ENCODE data around the gene JMJD6.
"Not testable (repeated sequence)": the region's sequence is repeated elsewhere in the genome, so short reads cannot be mapped to it uniquely, and the experiment has no call there.

Gene JMJD6

DNA sequence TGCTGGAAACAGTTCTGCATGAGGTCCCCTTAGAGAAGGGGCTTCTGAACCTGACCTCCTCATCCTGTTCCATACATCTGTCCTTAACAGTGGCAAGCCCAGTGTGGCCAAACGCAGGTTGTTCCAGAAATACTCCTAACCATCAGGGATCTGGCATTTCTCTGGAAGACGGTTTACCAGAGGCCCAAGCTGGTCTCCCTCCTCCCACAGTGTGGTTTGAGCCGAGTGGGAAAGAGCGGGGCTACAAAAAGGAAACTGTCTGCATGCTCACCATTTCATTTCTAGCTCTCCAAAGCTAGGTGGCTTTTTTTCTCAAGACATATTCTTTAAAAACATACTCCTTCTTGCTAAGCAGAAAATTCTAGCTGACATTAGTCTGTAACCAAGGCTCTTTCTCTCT, 21.6 kb downstream of the JMJD6 start:
- Histone ChIP-seq H3K9me3 (ENCODE audit: insufficient read depth, low read depth, low read length) (no peaks in the 10 kb centered on the region), H3K36me3 (ENCODE audit: insufficient read depth, low read length) (no peaks in the 10 kb centered on the region), H3K27me3 (ENCODE audit: insufficient read depth, low read length) (peaks cover 17% of the 10 kb centered on the region), H3K27ac (ENCODE audit: low read depth, low read length) (no peak overlapping the region), H3K4me3 (ENCODE audit: low read length) (no peak overlapping the region), H3K4me1 (ENCODE audit: insufficient read depth, low read length) (peaks cover 35% of the 10 kb centered on the region), H3K9ac (ENCODE audit: low read depth, low read length) (no peak overlapping the region)
- WGBS, result 91% methylated on average over 4 of the region's 4 CpGs

DNA sequence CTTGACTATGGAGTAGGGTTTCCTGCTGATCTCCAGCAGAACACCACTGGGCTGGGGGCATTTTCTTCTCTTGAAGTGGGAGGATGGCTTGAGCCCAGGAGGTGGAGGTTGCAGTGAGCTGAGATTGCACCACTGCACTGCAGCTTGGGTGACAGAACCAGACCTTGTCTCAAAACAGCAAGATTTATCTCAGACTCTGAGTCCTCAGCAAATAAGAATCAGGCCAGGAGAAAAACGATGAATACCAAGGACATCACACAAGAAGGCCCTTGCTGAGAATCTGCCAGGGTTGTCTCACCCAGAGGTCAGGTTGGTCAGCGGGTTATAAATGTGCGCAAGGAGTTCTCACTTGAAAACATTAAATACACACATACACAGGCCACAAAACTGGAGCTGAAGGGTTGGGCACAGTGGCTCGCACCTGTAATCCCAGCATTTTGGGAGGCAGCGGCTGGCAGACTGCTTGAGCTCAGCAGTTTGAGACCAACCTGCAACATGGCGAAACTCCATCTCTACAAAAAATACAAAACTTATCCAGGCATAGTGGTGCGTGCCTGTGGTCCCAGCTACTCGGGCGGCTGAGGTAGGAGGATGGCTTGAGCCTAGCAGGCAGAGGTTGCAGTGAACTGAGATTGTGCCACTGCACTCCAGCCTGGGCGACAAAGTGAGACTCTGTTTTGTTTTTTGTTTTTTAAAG, 23.3 kb downstream of the JMJD6 start:
- 94% methylated on average over 10 of the region's 10 CpGs for WGBS
- no peak overlapping the region for H3K9ac ChIP-seq (ENCODE audit: low read depth, low read length)
- no peak overlapping the region for H3K4me3 ChIP-seq (ENCODE audit: low read length)
- H3K9me3 ChIP-seq (ENCODE audit: insufficient read depth, low read depth, low read length), result no peaks in the 10 kb centered on the region
- H3K4me1 ChIP-seq (ENCODE audit: insufficient read depth, low read length), result peaks cover 19% of the 10 kb centered on the region
- no peak overlapping the region for H3K27ac ChIP-seq (ENCODE audit: low read depth, low read length)
- peaks cover under 1% of the 10 kb centered on the region; the same call in 1 of the 2 replicates for H3K27me3 ChIP-seq (ENCODE audit: insufficient read depth, low read length)
- no peaks in the 10 kb centered on the region for H3K36me3 ChIP-seq (ENCODE audit: insufficient read depth, low read length)

DNA sequence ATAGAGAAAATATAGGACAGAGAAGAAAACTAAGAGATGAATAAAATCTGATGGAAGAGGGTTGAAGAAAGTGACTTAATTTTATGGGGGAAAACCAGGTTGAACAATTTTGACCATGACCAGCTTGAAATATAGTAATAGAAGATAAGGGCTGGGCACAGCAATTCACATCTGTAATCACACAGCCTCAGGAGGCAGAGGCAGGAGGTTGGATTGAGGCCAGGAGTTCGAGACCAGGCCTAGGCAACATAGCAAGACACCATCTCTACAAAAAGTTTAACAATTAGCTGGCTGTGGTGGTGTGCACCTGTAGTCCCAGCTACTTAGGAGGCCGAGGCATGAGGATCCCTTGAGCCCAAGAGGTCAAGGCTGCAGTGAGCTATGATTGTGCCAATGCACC, 24.3 kb downstream of the JMJD6 start:
- Histone ChIP-seq H3K4me1 (ENCODE audit: insufficient read depth, low read length) (peaks cover 26% of the 10 kb centered on the region), H3K9me3 (ENCODE audit: insufficient read depth, low read depth, low read length) (no peaks in the 10 kb centered on the region), H3K27me3 (ENCODE audit: insufficient read depth, low read length) (no peaks in the 10 kb centered on the region), H3K36me3 (ENCODE audit: insufficient read depth, low read length) (no peaks in the 10 kb centered on the region), H3K4me3 (ENCODE audit: low read length) (no peak overlapping the region), H3K9ac (ENCODE audit: low read depth, low read length) (no peak overlapping the region), H3K27ac (ENCODE audit: low read depth, low read length) (no peak overlapping the region)
- WGBS, result 43% methylated on average over 2 of the region's 2 CpGs

DNA sequence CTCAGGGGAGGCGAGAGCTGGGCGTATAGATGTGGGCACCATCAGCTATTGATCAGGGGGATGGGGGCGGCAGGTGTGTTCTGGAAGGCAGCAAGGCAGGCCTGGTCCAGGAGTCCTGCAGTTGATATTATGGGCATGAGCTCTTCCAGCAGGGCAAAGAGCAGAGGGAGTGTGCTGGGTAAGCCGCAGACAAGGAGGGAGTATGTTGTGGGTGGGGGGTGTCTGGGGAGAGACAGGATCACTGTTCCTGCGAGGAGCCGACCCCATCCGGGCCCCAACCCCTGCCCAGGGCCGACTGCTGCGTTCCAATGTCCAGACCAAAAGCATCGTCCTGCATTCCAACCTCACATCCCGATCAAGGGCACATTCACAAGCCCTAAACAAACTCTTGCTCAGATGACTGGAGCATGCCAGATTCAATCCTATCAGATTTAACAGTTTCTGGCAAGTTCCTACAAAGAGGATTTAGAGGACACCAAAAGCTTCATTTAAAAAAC, 24.9 kb downstream of the JMJD6 start:
- no peak overlapping the region for H3K27ac ChIP-seq (ENCODE audit: low read depth, low read length)
- H3K4me1 ChIP-seq (ENCODE audit: insufficient read depth, low read length), result peaks cover 30% of the 10 kb centered on the region
- no peaks in the 10 kb centered on the region for H3K36me3 ChIP-seq (ENCODE audit: insufficient read depth, low read length)
- no peaks in the 10 kb centered on the region for H3K27me3 ChIP-seq (ENCODE audit: insufficient read depth, low read length)
- H3K9ac ChIP-seq (ENCODE audit: low read depth, low read length), result no peak overlapping the region
- 74% methylated on average over 11 of the region's 11 CpGs for whole genome bisulfite sequencing
- no peaks in the 10 kb centered on the region for H3K9me3 ChIP-seq (ENCODE audit: insufficient read depth, low read depth, low read length)
- H3K4me3 ChIP-seq (ENCODE audit: low read length), result no peak overlapping the region

DNA sequence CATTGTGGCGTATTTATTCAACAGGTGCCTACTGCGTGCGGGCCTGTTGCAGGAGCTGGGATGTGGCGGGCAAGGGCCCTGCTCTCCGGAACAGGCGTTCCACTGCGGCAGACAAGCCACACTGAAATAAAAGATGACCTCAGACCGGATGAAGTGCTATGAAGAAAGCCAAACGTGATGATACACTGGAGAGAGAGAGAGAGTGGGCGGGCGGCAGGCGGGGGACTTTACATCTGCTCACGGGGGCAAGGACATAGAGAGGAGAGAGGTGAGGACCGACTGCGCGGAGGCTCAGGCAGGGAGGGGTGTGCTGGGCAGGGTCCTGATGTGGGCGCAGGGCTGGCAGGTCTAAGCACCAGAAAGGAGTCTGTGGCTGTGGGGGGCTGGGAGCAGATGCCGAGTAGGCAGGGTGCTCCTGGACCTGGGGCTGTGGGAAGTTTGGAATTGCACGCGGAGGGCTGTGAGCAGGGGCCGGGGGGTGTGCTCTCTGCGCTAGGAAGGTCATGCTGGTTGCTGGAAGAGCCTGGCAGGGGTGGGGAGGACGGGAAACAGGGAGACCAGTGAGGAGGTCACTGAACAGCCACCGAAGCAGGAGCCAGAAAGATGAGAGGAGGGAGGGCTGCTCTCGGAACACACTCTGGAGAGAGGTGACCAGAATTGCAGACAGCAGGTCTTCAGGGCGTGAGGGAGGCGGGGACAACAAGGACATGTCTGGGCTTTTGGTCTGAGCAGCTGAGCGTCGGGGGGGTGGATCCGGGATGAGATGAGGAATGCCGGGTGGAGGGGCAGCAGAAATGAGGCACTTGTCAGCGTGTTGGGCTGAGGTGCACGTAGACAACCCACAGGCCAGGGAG, 25.6 kb downstream of the JMJD6 start:
- no peak overlapping the region for H3K4me3 ChIP-seq (ENCODE audit: low read length)
- H3K9me3 ChIP-seq (ENCODE audit: insufficient read depth, low read depth, low read length), result no peaks in the 10 kb centered on the region
- 49% methylated on average over 32 of the region's 33 CpGs for WGBS
- H3K36me3 ChIP-seq (ENCODE audit: insufficient read depth, low read length), result no peaks in the 10 kb centered on the region
- H3K27me3 ChIP-seq (ENCODE audit: insufficient read depth, low read length), result no peaks in the 10 kb centered on the region
- H3K27ac ChIP-seq (ENCODE audit: low read depth, low read length), result no peak overlapping the region
- 0 out of 2 replicates have a peak overlapping the region, but pooled peaks have one; percentile 17 for H3K9ac ChIP-seq (ENCODE audit: low read depth, low read length)
- peaks cover 30% of the 10 kb centered on the region for H3K4me1 ChIP-seq (ENCODE audit: insufficient read depth, low read length)

DNA sequence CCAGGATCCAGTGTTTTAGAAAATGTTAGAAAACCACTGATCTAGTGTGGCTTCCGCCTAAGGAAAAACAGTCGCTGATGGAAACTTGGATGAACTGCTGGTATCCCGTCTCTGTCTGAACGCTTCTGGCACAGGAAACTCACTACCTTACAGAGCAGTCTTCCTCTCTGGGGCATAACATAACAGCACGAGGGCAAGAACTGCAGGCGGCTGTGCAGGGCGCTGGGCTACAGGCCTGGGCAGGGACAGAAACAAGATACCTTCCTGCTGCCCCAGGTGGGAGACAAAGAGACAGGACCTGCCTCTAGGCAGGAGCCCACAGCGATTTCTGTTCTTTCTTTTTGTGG, 26.2 kb downstream of the JMJD6 start:
- H3K4me1 ChIP-seq (ENCODE audit: insufficient read depth, low read length), result peaks cover 30% of the 10 kb centered on the region
- H3K4me3 ChIP-seq (ENCODE audit: low read length), result no peak overlapping the region
- H3K27me3 ChIP-seq (ENCODE audit: insufficient read depth, low read length), result no peaks in the 10 kb centered on the region
- H3K27ac ChIP-seq (ENCODE audit: low read depth, low read length), result no peak overlapping the region
- H3K9ac ChIP-seq (ENCODE audit: low read depth, low read length), result no peak overlapping the region
- H3K9me3 ChIP-seq (ENCODE audit: insufficient read depth, low read depth, low read length), result no peaks in the 10 kb centered on the region
- 77% methylated on average over 8 of the region's 8 CpGs for WGBS
- no peaks in the 10 kb centered on the region for H3K36me3 ChIP-seq (ENCODE audit: insufficient read depth, low read length)

DNA sequence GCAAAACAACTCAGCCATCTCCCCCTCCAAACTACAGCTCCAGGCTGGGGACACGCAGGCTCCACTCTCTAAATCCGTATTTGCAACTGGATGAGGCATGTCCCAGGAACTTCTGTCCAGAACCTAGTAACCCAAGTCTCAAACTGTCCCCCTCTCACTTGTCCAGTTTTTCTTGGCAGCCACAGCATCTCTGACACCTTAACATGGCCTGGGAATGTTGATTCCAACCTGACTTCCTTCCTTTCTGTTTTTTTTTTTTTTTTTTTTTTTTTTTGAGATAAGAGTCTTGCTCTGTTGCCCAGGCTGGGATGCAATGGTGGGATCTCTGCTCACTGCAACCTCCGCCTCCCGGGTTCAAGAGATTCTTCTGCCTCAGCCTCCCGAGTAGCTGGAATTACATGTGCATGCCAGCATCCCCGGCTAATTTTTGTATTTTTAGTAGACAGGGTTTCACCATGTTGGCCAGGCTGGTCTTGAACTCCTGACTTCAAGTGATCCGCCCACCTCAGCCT, 27.9 kb downstream of the JMJD6 start:
- H3K27ac ChIP-seq (ENCODE audit: low read depth, low read length); H3K4me3 ChIP-seq (ENCODE audit: low read length); H3K9ac ChIP-seq (ENCODE audit: low read depth, low read length); H3K27me3 ChIP-seq (ENCODE audit: insufficient read depth, low read length); H3K9me3 ChIP-seq (ENCODE audit: insufficient read depth, low read depth, low read length); H3K36me3 ChIP-seq (ENCODE audit: insufficient read depth, low read length): not testable (repeated sequence)
- 92% methylated on average over 7 of the region's 7 CpGs for WGBS
- H3K4me1 ChIP-seq (ENCODE audit: insufficient read depth, low read length), result peaks cover 30% of the 10 kb centered on the region

DNA sequence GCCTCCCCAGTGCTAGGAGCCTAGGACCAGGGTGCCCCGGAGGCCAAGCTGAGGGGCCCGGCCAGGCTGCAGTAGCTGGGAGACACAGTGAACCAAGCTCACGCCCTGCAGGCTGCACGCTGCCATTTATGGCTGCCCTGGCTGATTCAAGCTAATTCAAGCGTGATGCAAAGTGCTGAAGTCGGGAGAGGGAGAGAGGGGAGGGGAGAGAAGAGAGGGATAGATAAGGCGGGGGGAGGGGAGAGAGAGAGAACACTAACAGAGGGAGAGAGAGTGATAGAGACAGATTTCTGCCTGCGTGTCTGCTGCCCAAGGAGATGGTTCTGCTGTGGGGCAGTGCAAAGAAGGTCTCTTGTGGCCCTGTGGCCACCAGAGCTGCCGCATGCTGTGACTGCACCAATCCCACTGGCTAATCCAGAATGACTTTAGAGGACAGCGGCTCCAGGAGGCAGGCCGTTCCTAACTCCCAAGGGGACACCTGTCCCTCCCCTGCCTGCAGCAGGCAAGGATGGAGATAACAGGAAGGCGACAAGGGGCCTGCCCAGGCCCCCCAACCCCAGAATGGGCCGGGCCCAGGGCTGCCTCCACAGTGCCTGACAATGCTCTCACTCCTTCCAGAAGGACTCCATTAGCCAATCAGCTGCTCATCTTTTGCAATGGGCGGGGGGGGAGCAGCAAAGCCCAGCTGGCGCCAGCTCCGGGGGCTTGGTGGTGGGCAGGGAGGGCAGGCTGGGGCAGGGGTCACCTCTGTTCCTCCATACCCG, 28.5 kb downstream of the JMJD6 start:
- Histone ChIP-seq H3K9ac (ENCODE audit: low read depth, low read length) (no peak overlapping the region), H3K4me1 (ENCODE audit: insufficient read depth, low read length) (peaks cover 30% of the 10 kb centered on the region)
- 46% methylated on average over 16 of the region's 17 CpGs for WGBS

DNA sequence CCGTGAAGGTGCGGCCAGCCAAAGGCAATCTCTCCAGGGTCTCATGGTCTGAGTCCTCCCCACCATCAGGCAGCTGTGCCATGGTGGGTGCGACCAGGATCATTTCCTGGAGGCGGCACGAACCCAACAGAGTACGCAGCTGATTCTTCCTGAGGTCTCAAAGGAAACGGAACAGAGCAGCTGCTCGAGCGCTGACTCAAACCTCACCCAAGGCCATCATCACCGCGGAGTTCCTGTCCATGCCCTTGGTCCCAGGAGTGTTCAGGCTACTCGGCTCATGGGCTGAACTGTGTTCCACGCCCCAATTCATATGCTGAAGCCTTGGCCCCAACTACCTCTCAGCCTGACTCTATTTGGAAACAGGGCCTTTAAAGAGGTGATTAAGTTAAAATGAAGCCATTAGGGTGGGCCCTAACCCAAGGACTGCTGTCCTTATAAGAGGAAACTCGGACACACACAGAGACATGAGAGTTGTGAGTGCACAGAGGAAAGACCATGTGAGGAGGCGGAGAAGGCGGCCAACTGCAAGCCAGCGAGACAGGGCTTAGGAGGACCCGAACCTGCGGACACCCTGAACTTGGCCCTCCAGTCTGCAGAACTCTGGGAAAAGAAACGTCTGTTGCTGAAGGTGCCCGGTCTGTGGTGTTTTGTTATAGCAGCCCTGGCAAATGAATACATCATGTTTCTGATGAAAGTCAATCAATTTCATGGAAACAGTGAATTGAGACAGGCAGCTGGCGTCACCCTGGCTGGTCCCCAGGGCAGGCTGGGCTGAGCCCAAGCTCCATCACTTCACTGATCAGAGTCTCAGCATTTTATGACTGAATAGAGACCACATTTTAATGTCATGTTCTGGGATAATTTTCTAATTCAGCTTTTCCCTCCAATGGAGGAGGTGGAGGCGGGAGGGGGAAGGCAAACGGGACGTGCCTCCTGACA, 29.4 kb downstream of the JMJD6 start:
- WGBS, result 84% methylated on average over 25 of the region's 25 CpGs

More for the DNA sequence above, 28.5 kb downstream of the JMJD6 start:
- Histone ChIP-seq H3K27ac (ENCODE audit: low read depth, low read length) (no peak overlapping the region), H3K9me3 (ENCODE audit: insufficient read depth, low read depth, low read length) (no peaks in the 10 kb centered on the region), H3K4me3 (ENCODE audit: low read length) (no peak overlapping the region), H3K36me3 (ENCODE audit: insufficient read depth, low read length) (no peaks in the 10 kb centered on the region), H3K27me3 (ENCODE audit: insufficient read depth, low read length) (no peaks in the 10 kb centered on the region)

DNA sequence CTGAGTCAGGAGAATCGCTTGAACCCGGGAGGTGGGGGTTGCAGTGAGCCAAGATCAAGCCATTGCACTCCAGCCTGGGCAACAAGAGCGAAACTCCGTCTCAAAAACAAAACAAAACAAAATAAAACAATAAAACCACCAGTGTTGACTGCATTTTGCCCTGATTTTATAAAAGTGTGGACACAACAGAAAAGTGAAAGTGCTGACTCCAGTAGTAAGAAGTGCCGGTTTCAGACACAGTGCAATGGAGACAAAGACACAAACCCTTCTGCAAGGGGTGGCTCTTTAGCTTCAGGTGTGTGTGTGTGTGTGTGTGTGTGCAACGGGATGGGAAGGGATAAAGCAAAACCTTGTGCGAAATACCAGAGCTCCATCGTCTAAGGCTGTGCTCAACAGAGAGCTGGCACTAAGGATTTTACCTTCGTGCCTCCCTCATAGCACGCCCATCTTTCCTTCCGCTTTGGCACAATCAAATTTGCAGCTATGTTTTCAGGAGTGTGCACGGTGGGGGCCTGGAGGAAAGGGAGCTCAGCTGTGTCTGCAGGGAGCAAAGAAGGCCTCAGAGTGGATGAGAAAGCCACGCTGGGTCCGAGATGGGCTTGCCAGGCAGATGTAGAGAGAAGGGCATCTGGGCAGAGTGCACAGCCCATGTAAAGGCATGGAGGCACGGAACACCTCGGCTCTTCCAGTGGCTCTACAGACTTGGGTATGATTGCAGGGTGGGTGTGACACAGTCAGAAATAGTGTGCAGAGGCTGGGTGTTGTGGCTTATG, 31.2 kb downstream of the JMJD6 start:
- H3K36me3 ChIP-seq (ENCODE audit: insufficient read depth, low read length), result no peaks in the 10 kb centered on the region
- H3K9ac ChIP-seq (ENCODE audit: low read depth, low read length), result no peak overlapping the region
- H3K27ac ChIP-seq (ENCODE audit: low read depth, low read length), result no peak overlapping the region
- no peaks in the 10 kb centered on the region for H3K27me3 ChIP-seq (ENCODE audit: insufficient read depth, low read length)
- no peaks in the 10 kb centered on the region for H3K9me3 ChIP-seq (ENCODE audit: insufficient read depth, low read depth, low read length)
- peaks cover 14% of the 10 kb centered on the region for H3K4me1 ChIP-seq (ENCODE audit: insufficient read depth, low read length)
- no peak overlapping the region for H3K4me3 ChIP-seq (ENCODE audit: low read length)
- WGBS, result 91% methylated on average over 14 of the region's 16 CpGs

More for the DNA sequence above, 29.4 kb downstream of the JMJD6 start:
- H3K9me3 ChIP-seq (ENCODE audit: insufficient read depth, low read depth, low read length), result no peaks in the 10 kb centered on the region
- H3K4me1 ChIP-seq (ENCODE audit: insufficient read depth, low read length), result peaks cover 29% of the 10 kb centered on the region
- H3K9ac ChIP-seq (ENCODE audit: low read depth, low read length), result no peak overlapping the region
- no peak overlapping the region for H3K27ac ChIP-seq (ENCODE audit: low read depth, low read length)
- no peak overlapping the region for H3K4me3 ChIP-seq (ENCODE audit: low read length)
- no peaks in the 10 kb centered on the region for H3K36me3 ChIP-seq (ENCODE audit: insufficient read depth, low read length)
- no peaks in the 10 kb centered on the region for H3K27me3 ChIP-seq (ENCODE audit: insufficient read depth, low read length)
